ENCODE measurements around the gene AHCYL1.

GRCh38 chr1:109960745-109961094 lies 23.8 kb upstream of the AHCYL1 start:
- no peak for TF ChIP-seq POLR2A (IDR thresholded peaks at IDR 0.05; ENCODE audit: low read length)
- TF ChIP-seq GATA1 (IDR thresholded peaks at IDR 0.05; ENCODE audit: low read depth, low read length) = no peak

All from erythroblast (primary cell).